CD4-positive, alpha-beta T cell treated with Interleukin-1 beta for 1 hour (primary cell): Measurements from ENCODE around the gene CD207.
"Not testable (repeated sequence)": the region's sequence is repeated elsewhere in the genome, so short reads cannot be mapped to it uniquely, and the experiment has no call there.

Experiments
- DNase-seq, 2 donors: peaks; one replicate each; pipeline ENCODE4 v3.0.0-alpha.2; 2020 to 2022

The CD207 gene

DNA sequence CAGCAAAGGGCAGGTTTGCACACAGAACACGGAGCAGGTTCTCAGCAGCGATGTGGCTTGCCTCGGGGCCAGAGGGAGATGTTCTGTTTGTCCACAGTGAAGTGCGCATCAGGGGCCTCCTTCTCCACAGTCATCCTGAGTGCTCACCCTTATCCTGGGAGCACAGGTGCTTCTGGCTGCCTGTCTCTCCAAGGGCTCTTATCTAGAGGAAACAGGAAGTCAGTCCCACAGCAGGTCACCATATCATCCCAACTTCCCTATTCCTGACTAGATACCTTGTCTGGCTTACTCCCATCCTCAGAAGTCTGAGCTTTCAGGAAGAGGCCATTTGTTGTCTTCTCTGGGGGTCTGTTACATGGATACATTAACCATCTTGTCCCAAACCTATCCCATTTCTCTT, at the start of gene CD207:
Gene CD207 (minus strand): TSS at position 174 of the 400 bp plus-strand sequence. CDS start 40 bp downstream, at position 134.
- DNase-seq, result no peak

DNA sequence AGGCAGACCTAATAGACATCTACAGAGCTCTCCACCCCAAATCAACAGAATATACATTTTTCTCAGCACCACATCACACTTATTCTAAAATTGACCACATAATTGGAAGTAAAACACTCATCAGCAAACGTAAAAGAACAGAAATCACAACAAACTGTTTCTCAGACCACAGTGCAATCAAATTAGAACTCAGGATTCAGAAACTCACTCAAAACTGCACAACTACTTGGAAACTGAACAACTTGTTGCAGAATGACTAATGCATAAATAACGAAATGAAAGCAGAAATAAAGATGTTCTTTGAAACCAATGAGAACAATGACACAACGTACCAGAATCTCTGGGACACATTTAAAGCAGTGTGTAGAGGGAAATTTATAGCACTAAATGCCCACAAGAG, 42.9 kb upstream of the CD207 start:
- not testable (repeated sequence) for DNase-seq

DNA sequence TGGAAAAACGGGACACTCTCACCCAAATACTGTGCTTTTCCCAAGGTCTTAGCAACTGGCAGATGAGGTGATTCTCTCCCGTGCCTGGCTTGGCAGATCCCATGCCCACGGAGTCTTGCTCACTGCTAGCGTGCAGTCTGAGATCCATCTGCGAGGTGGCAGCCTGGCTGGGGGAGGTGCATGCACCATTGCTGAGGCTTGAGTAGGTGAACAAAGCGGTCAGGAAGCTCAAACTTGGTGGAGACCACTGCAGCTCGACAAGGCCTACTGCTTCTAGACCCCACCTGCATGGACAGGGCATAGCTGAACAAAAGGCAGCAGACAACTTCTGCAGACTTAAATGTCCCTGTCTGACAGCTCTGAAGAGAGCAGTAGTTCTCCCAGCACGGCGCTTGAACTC, 40.5 kb upstream of the CD207 start:
- not testable (repeated sequence) for DNase-seq

DNA sequence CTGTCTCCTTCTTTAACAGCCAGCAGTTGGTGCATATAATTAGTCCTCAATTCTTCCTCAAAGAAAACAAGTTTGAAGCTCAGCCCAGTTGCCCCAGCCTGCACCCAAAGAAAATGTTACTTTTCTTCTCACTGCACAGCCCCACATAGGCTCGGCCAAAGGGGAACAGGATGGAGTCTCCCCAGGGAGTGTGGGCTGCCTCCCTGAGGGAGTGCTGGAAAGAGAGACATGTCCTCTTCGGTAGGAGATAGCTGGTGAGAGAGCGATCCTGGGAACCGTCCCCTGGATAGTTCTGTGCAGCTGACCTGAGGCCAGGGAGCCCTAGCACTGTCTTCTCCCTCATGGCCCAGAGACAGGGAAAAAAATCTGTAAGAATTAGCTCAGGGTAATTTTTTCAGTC, 37.9 kb upstream of the CD207 start:
- no peak for DNase-seq

DNA sequence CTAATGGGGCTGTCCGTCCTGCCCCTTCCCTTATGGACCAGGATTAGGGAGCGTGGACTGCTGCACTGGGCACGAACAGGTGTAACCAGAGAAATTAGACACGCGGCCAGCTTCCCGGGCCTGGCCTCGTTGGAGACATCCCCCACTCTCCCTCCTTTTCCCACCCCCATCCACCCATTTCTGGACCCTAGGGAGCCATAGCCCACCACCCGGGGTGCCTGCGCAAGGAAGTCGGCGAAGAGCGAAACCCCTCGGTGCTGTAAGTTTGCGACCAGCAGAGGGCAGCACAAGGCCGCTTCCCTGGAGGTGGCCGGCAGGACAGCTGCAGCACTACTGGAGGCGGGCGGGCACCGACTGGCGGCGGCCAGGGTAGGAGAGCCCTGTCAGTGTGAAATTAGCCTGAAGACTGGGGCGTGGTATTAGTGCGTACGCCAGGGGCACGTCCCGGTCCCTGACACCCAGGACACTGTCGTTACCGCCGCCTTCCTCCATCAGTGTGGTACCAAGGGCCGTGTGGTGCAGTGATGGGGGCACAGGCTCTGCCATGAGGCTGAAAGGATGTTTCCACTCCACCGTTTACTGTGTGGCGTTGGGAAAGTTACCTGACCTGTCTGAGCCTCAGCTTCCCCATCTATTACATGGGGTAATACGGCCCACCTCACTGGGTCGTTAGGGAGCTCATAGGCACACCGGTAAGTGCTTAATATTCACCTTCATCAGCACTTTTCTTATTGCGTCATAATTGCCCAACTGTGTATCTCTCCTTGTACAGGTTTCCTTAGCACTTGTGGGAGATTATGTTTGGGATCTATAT, 36.0 kb upstream of the CD207 start:
- DNase-seq, result peak; percentile 74 to 78

DNA sequence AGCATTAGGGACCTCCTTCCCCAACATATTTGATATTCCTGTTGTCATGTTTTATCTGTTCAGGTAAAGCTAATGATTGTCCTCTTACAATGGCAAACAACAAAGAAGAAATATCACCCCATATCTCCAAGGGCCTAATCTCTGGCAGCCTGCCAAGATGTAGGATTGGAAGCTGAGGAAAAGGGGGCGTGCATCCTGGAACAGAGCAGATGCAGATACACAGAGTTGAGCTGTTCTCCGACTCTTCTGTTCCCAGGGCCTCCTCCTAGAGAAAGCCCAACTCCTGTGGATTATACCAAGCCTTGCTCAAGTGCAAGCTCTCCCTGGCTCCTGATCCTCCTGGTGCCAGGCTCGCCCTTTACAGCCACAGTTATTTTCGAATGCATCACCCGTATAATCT, 35.2 kb upstream of the CD207 start:
- DNase-seq, result no peak

DNA sequence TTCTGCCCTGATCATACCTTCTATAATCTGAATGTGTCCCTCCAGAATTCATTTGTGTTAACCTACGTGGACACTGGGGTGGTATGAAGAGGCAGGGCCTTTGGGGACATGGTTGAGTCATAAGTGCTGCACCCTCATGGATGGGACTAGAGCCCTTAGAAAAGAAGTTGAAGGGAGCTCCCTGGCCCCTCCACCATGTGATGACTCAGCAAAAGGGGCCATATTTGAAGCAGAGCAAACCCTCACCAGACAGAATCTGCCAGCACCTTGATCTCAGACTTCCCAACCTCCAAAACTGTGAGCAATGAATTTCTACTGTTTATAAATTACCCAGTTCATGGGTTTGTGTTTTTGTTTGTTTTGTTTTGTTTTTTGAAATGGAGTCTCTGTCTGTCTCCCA, 33.4 kb upstream of the CD207 start:
- no peak for DNase-seq

DNA sequence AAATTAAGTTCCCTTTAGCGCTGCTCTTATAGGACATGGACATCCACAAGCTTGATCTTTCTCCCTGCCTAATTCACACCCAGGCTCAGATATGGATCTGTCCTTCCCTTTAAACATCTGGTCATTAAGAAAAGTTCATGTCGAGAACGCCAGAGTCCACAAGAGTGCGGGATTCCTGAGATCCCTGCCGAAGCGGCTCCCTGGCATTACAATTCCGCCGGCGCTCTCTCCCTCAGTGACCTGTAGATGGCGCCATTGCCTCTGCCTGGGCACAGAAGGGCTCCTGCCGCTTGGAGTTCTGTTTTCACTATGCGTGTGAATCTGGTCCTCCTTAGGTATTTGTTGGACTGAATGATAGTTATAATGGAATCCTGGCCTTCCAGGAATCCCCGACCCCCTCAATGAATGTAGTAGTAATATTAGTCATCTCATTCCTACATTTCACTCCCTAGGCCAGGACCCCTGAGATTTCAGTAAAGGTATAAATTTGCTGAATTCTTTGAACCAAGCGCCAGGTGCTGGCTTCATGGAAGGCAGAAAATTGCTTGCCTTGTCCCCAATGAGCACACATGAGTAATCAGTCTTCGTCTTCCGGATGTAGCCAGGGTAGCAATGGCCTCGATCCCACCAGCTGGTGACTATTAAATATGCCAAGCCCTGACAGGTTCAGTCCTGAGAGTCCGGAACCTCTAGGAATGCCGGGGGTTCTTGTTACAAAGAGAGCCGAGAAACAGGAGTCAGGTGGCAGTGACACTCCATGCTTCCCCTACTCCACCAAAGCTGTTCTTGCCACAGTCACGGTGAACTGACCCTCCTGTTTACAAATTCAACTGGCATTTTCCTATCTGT, 26.4 kb upstream of the CD207 start:
- DNase-seq, result peak; percentile 63 to 69

DNA sequence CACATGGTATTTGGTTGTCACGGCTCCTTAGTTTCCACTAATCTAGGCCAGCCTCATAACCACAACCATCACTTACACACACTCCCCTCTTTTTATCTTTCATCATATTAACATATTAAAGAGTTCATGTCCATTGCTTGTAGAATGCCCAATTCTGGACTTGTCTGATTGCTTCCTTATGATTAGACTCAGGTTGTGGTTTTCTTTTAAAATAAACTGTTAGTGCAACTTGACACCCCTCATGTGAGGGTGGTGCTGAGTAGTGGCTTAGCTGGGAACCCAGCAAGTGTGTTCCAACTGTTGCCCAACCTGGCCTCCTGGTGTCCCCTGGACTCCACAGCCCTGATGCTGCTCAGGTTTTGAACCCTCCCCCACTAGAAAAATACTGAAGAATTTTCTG, 20.1 kb upstream of the CD207 start:
- DNase-seq, result no peak

DNA sequence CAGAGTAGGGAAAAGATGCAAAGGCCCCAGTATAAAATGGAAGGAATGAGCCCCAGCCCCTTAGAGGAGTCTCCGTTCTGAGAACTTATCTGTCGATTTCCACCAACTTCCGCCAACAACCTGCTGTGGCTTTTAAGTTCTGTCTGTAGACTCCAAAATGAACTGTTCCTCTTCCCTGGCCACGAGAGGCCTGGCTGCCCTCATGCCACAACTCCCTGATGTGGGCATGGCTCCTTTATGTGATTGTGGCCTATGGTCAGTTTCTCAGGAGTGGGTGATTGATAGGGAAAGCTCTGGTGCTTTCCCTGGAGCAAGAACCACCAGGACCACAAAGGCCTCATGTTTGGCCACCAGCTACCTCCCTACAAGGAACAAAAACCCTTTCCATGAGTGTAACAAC, 18.8 kb upstream of the CD207 start:
- DNase-seq, result no peak

DNA sequence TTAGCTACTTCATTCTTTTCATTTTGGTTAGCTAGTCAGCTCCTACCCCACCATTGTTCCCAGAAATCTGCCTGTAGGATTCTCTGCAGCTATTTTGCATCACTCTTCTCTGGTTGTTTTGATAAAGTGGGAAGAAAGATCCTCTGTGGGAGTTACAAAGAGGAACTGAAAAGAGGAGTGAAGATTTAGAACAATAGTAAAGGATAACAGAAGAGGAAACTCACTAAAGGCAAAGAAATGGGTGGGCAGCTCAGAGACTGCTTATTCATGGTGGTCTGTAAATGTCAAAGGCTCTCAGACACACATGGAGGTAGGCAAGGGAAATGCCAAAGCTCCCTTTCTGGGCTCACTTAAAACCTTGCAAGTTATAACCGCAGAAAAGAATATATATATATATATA, 17.2 kb upstream of the CD207 start:
- DNase-seq, result no peak

DNA sequence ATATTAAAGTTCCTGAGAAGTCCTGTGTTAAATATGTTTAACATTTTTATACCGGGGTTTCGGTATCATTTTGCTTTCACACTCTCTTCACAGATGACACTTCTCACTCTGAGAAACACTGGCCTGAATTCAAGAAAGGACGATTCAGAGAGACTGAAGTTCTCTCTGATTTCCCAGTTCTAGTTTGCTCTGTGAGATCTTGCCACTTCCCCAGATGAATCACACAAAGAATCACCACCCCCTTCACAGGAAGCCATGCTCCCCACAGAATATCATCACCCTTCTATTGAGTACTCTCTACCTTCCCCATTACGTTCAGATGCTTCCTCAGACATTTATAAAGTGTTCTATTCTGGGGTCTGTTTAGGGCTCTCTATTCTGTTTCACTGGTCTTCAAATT, 16.1 kb upstream of the CD207 start:
- peak; percentile 27 to 37 for DNase-seq

DNA sequence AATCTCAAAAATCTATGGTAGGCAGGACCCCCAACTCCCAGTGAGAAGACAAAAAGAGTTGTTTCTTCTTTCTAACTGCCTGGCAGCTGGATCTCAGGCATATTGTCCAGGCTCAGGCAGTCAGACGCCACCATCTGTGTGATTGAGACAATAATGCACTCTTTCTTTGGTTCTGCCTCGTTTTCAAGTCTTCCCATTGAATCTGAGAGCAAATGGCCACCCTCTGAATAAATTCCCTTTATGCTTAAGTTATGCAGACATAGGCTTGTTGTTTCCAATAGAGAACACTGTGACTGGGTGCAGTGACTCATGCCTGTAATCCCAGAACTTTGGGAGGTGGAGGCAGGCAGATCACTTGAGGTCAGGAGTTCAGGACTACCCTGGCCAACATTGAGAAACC, 15.3 kb upstream of the CD207 start:
- DNase-seq, result no peak

DNA sequence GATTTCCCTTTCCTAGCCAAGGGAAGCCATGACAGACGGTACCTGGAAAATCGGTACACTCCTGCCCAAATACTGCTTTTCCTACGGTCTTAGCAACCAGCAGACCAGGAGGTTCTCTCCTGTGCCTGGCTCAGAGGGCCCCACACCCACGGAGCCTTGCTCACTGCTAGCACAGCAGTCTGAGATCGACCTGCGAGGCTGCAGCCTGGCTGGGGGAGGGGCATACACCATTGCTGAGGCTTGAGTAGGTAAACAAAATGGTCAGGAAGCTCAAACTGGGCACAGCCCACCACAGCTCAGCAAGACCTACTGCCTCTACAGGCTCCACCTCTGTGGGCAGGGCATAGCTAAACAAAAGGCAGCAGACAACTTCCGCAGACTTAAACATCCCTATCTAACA, 6.8 kb upstream of the CD207 start:
- no peak for DNase-seq

- DNase-seq, result no peak
Measured at GRCh38 chr2:70837980-70838925, 2.6 kb upstream of the CD207 start.

GRCh38 chr2:70834881-70835280, 735 bp downstream of the CD207 start:
- DNase-seq, result no peak

DNA sequence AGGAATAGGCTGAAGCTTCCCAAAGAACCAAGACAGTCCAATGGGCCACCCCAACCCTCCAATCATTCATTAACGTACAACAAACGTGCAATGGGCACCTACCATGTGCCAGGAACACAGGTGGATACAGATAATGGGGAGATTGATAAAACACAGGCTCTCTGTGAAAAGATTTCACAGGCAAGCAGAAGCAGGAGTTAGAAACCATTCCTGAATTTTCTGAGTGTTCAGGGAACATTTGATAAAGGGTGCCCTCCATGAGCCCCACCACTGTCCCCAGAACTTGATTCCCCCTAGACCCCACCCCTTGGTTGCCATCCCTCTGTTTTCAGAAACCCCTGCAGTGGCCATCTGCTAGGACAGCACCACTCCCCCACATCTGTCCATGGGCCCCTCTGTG, 1.5 kb downstream of the CD207 start:
- no peak for DNase-seq

DNA sequence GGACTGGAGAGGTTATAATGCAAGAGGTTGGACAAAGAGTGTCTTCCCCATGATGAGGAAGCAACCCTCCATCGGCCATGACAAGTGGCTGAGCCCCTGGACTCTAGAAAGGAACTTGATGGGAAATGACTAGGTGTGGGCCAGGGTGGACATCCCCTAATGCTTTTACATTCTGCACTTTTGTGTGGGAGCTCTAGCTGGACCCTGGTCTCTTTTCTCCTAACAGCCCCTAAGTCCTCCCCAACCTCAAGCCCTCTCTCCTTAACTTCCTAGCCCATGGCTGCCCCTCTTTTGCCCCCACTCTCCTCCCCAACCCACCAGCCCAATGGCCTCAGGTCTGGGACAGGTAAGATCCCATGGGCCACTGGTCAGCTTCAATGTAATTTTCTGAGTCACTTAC, 2.4 kb downstream of the CD207 start:
- DNase-seq, result no peak

DNA sequence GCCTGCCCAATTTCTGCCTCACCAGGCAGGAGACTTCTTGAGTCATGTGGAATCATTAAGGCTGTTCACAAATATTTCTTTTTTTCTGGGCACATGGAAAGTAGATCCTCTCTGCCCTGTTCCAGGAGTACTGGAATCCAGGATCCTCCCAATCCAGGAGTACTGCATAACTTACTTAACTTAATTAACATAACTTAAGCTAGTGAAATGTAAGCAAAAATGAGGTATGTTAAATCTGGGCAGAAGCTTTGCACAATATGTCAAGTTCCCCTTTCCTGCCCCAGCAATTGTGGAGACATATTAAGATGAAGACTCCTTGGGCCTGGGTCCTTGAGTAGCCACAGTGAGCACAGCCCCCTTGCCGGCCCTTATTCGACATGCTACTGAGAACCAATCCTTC, 3.2 kb downstream of the CD207 start:
- no peak for DNase-seq

DNA sequence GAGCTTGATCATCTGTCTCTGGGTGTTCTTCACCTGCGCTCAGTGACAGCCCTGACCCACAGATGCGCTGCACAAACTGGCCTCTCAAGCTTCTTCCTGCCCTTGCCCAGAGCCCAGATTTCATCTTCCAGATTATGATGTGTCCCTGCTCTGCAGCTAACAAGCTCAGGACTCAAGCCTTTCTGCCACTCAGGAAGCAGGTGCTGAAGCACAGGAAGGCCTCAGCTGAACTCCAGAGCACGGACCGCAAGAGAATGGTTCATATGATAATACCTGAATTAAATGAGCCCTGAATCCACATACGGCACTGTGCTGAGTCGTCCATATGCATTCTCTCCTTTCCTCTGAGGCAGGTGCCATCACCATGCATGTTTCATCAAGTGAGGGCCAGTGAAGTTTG, 3.8 kb downstream of the CD207 start:
- DNase-seq, result no peak

DNA sequence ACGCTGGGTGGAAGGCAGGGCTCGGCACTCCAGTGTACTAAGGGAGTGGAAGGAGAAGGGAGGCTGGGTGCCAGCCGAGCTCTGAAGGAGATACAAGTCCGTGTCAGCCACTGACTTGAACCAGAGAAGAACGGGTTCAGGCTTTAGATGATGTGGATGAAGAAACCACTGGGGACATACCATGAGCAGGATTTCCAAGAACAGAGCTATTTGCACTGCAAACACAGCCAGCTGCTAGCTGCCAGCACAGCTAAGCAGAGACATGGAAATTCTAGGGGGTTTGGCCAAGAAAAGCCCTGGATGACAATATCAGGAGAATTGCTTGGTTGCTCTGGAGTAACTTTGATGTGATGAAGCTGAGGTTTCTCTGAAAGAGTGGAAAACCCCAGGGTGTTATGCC, 5.2 kb downstream of the CD207 start:
- DNase-seq, result no peak

DNA sequence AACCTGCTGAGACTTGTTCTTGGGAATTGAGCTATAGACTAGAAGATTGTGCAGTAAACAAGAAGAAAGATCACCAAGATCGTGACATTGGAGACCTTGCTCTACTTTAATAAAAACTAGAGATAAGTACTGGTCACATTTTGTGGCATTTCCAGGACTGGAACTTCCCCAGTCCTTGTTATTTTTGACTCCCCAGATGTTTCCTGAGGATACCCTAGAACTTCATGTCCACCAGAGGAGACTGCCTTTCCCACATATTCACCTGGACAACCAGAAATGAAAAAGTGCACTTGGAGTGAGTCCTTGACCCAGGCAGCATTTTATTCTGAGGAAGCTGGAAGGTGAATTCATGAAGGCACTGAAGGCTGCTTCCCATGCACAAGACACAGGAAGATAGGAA, 5.7 kb downstream of the CD207 start:
- DNase-seq, result no peak
